PFSK-1 (cell line): ENCODE results near the gene DPYSL3.

Source experiments
- FOXP2 ChIP-seq: optimal IDR thresholded peaks from 2 replicates; pipeline ENCODE3; 2011; ENCODE audit warnings: borderline replicate concordance, control low read depth, inconsistent platforms; ENCODE audit not compliant: insufficient read depth; ENCODE audit errors: extremely low read length, extremely low read depth
- POLR2AphosphoS5 ChIP-seq: IDR thresholded peaks from 2 replicates; pipeline ENCODE4 v1.6.1; 2012; ENCODE audit warnings: low read depth, mild to moderate bottlenecking, control low read depth, low read length, moderate library complexity
- REST ChIP-seq, 2 experiments: IDR thresholded peaks; 2 replicates each; pipeline versions ENCODE4 v1.6.1 to v1.8.0; 2011 to 2012; ENCODE audit warnings: low read depth in 2 of 2, low read length in 2 of 2, control low read depth in 1 of 2, inconsistent platforms in 1 of 2, mild to moderate bottlenecking in 1 of 2, moderate library complexity in 1 of 2; ENCODE audit not compliant: insufficient read depth in 1 of 2
- SIN3A ChIP-seq: IDR thresholded peaks from 2 replicates; pipeline ENCODE4 v1.6.1; 2012; ENCODE audit warnings: mild to moderate bottlenecking, low read length, moderate library complexity, borderline replicate concordance; ENCODE audit not compliant: insufficient read depth
- TAF1 ChIP-seq: IDR thresholded peaks from 2 replicates; pipeline ENCODE4 v1.6.1; 2012; ENCODE audit warnings: low read length, control low read depth, borderline replicate concordance; ENCODE audit not compliant: insufficient read depth

DPYSL3 gene

GRCh38 chr5:147359101-147359500 lies 150.8 kb downstream of the DPYSL3 start:
- no peak for TF ChIP-seq REST (IDR thresholded peaks at IDR 0.05; ENCODE audit: insufficient read depth in 1 of 2, low read depth in 2 of 2, low read length in 2 of 2)

- TF ChIP-seq SIN3A (no peak), POLR2AphosphoS5 (no peak), REST (IDR thresholded peaks at IDR 0.05; ENCODE audit: insufficient read depth in 1 of 2, low read depth in 2 of 2, low read length in 2 of 2) (no peak), FOXP2 (no peak), TAF1 (no peak)
Observed at GRCh38 chr5:147349241-147349640, 160.6 kb downstream of the DPYSL3 start.

GRCh38 chr5:147348451-147348850 lies 161.4 kb downstream of the DPYSL3 start:
- TF ChIP-seq TAF1 (no peak), REST (IDR thresholded peaks at IDR 0.05; ENCODE audit: insufficient read depth in 1 of 2, low read depth in 2 of 2, low read length in 2 of 2) (no peak), POLR2AphosphoS5 (no peak), SIN3A (no peak), FOXP2 (no peak)

- TF ChIP-seq SIN3A (no peak), FOXP2 (no peak), REST (IDR thresholded peaks at IDR 0.05; ENCODE audit: insufficient read depth in 1 of 2, low read depth in 2 of 2, low read length in 2 of 2) (no peak), TAF1 (no peak), POLR2AphosphoS5 (no peak)
Observed at GRCh38 chr5:147348046-147348445, 161.8 kb downstream of the DPYSL3 start.

GRCh38 chr5:147346006-147346561 lies 163.8 kb downstream of the DPYSL3 start:
- no peak for TF ChIP-seq REST (IDR thresholded peaks at IDR 0.05; ENCODE audit: insufficient read depth in 1 of 2, low read depth in 2 of 2, low read length in 2 of 2)
- TF ChIP-seq POLR2AphosphoS5 = no peak
- no peak for TF ChIP-seq SIN3A
- TF ChIP-seq FOXP2 = no peak
